ENCODE results near the gene APLP1.

DNA sequence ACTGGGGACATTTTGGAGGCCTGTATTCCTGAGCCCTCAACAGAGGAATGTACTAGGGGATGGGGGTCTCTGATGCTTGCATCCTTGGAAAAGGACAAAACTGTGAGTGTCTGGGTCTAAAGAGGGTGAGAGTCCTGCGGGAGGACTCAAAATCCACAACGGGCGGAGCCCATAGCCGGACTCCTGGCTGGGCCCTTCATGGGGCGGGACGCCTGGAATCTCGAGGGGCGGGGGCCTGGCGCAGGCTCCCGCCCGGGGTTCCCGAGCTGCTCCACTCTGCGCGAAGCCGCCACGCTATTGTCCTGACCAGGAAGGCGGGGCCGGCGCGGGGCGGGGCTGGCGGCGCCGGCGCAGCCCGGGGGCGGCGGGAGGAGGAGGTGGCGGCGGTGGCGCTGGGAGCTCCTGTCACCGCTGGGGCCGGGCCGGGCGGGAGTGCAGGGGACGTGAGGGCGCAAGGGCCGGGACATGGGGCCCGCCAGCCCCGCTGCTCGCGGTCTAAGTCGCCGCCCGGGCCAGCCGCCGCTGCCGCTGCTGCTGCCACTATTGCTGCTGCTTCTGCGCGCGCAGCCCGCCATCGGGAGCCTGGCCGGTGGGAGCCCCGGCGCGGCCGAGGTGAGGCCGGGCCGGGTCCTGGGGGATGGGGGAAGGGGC lies at the start of gene APLP1:
- TF ChIP-seq POLR2AphosphoS5 (IDR thresholded peaks at IDR 0.05; ENCODE audit: borderline replicate concordance, low read depth, low read length) (no peak), EZH2 (IDR thresholded peaks at IDR 0.05) (no peak), FOXP2 (optimal IDR thresholded peaks at IDR 0.05; ENCODE audit: control extremely low read depth, extremely low read length, insufficient read depth) (no peak)

Data from SK-N-MC (cell line).